ENCODE results near the gene RAP1GAP.
"Not testable (repeated sequence)": the region's sequence is repeated elsewhere in the genome, so short reads cannot be mapped to it uniquely, and the experiment has no call there.

RAP1GAP gene

GRCh38 chr1:21674957-21675356 lies 5.8 kb upstream of the RAP1GAP start:
- DNase-seq = no peak

GRCh38 chr1:21673853-21674252 lies 4.7 kb upstream of the RAP1GAP start:
- not testable (repeated sequence) for DNase-seq

GRCh38 chr1:21673277-21673780 lies 4.2 kb upstream of the RAP1GAP start:
- DNase-seq = peak; percentile 49

GRCh38 chr1:21672478-21673276 lies 3.5 kb upstream of the RAP1GAP start:
- DNase-seq = no peak

GRCh38 chr1:21671915-21672314 lies 2.8 kb upstream of the RAP1GAP start:
- no peak for DNase-seq

GRCh38 chr1:21670956-21671902 lies 2.1 kb upstream of the RAP1GAP start:
- DNase-seq = peak; percentile 39

- no peak for DNase-seq
Observed at GRCh38 chr1:21670059-21670881, 1.1 kb upstream of the RAP1GAP start.

GRCh38 chr1:21668951-21669257 lies 253 bp downstream of the RAP1GAP start:
- no peak for DNase-seq

- DNase-seq = no peak
Observed at GRCh38 chr1:21668232-21668950, 766 bp downstream of the RAP1GAP start.

- no peak for DNase-seq
Observed at GRCh38 chr1:21667348-21668231, 1.6 kb downstream of the RAP1GAP start.

GRCh38 chr1:21666576-21667320 lies 2.4 kb downstream of the RAP1GAP start:
- no peak for DNase-seq

GRCh38 chr1:21665711-21666575 lies 3.2 kb downstream of the RAP1GAP start:
- DNase-seq = no peak

- DNase-seq = no peak
Observed at GRCh38 chr1:21664806-21665588, 4.2 kb downstream of the RAP1GAP start.

- peak; percentile 61 for DNase-seq
Observed at GRCh38 chr1:21663951-21664805, 5.0 kb downstream of the RAP1GAP start.

GRCh38 chr1:21663248-21663950 lies 5.8 kb downstream of the RAP1GAP start:
- DNase-seq = no peak

- no peak for DNase-seq
Observed at GRCh38 chr1:21662426-21663247, 6.5 kb downstream of the RAP1GAP start.

All from hematopoietic multipotent progenitor cell treated with erythropoietin and hydrocortisone succinate and interleukin-3 and kit ligand, for 4 days (in vitro differentiated cells).